Neural crest cell (in vitro differentiated cells): ENCODE measurements around the gene MTAP. TPM values are rescaled to one million over a fixed set of nuclear protein-coding genes. Genes with fewer than 3 reads are reported as not detected.

Experiments used
- DNase-seq: peaks from one replicate; pipeline ENCODE4 v3.0.0; 2021; ENCODE audit warnings: low read depth, mixed read lengths, low spot score
- H3K27ac Mint-ChIP-seq: one replicate; pipeline ENCODE4 v1.8.0; 2021; ENCODE audit warnings: mild to moderate bottlenecking, mixed read lengths; ENCODE audit not compliant: unreplicated experiment
- H3K27me3 Mint-ChIP-seq: 2 replicates; pipeline ENCODE4 v1.8.0; 2021; ENCODE audit warnings: low read depth, mild to moderate bottlenecking, mixed read lengths
- H3K36me3 Mint-ChIP-seq: 2 replicates; pipeline ENCODE4 v1.8.0; 2021; ENCODE audit warnings: low read depth, mild to moderate bottlenecking, mixed read lengths
- H3K4me1 Mint-ChIP-seq: 2 replicates; pipeline ENCODE4 v1.8.0; 2021; ENCODE audit warnings: mixed read lengths
- H3K4me3 Mint-ChIP-seq: one replicate; pipeline ENCODE4 v1.8.0; 2021; ENCODE audit warnings: mild to moderate bottlenecking, mixed read lengths
- H3K9me3 Mint-ChIP-seq: 2 replicates; pipeline ENCODE4 v1.8.0; 2021; ENCODE audit warnings: mixed read lengths
- total RNA-seq: library from RNA; stranded (reverse); gene quantifications from 2 replicates; pipeline ENCODE4 v1.2.1, GENCODE V29; 2021
- TF ChIP-seq, protein P1 (sequence below): fragments of 200-600 bp; sonication (generic); conservative IDR thresholded peaks from 2 replicates; pipeline ENCODE4 v1.5.0; 2021; ENCODE audit warnings: antibody characterized with exemption, mild to moderate bottlenecking

The MTAP gene
- total RNA-seq, 1 donor from 2014 or later: 90.1 TPM

DNA sequence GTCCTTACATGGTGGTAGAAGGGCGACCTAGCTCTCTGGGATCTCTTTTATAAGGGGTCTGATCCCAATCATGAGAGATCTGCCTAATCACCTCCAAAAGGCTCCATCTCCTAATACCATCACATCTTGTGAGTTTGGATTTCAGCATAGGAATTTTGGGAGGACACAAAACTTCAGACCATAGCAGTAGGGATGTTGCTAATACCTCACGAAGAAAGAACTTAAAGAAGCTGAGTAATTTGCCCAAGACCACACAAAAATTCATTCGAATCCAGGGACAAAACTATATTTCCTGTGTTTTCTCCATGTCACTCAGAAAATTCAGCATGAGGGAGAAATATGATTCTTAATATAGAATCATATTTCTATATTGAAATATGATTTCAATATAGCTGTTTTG is 32.7 kb downstream of the MTAP start:
- Mint-ChIP-seq H3K27me3 (no peaks in the 10 kb centered on the region), H3K36me3 (peaks cover 82% of the 10 kb centered on the region), H3K4me1 (peaks cover 2% of the 10 kb centered on the region), H3K9me3 (peaks cover 8% of the 10 kb centered on the region), H3K27ac (no peak overlapping the region), H3K4me3 (no peak overlapping the region)
- TF ChIP-seq, protein P1, sequence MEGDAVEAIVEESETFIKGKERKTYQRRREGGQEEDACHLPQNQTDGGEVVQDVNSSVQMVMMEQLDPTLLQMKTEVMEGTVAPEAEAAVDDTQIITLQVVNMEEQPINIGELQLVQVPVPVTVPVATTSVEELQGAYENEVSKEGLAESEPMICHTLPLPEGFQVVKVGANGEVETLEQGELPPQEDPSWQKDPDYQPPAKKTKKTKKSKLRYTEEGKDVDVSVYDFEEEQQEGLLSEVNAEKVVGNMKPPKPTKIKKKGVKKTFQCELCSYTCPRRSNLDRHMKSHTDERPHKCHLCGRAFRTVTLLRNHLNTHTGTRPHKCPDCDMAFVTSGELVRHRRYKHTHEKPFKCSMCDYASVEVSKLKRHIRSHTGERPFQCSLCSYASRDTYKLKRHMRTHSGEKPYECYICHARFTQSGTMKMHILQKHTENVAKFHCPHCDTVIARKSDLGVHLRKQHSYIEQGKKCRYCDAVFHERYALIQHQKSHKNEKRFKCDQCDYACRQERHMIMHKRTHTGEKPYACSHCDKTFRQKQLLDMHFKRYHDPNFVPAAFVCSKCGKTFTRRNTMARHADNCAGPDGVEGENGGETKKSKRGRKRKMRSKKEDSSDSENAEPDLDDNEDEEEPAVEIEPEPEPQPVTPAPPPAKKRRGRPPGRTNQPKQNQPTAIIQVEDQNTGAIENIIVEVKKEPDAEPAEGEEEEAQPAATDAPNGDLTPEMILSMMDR: no peak
- DNase-seq: no peak

DNA sequence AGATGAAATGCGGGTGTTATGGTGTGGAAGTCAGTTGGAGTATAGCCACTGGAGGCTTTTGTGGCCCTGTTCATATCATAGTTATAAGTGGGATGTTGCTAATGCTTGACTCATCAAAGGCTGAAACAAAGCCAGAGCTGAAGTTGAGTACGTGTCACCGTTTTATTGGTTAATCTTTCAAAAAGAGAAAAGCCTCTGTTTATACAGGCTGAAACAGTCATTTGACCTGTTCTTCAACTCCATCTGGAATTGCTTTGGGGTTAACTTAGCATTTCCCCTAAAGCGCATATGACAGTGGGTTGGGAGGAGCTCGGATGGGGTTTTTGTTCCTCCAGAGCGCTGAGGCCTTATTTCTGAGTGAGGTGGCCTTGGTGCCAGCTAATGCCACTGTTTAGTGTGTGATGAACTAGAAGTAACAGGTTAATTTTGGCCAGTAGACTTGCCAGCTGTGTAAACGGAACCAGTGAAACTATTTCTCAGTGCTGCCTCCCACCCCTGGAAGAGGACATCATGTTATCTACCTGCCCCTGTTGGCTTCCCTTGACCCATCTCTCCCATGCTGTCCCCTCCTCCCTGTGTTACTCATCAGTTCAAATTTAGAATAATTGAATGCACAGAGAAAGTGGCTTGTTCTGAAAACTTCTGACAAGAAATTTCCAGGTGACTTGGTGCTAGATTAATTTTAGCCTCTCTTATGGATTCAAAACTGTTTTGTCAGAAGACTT is 34.2 kb downstream of the MTAP start:
- peaks cover 18% of the 10 kb centered on the region for H3K9me3 Mint-ChIP-seq
- peaks cover 83% of the 10 kb centered on the region for H3K36me3 Mint-ChIP-seq
- no peak overlapping the region for H3K4me3 Mint-ChIP-seq
- TF ChIP-seq, protein P1: no peak
- H3K4me1 Mint-ChIP-seq: no peaks in the 10 kb centered on the region
- no peaks in the 10 kb centered on the region for H3K27me3 Mint-ChIP-seq
- DNase-seq: no peak
- no peak overlapping the region for H3K27ac Mint-ChIP-seq

DNA sequence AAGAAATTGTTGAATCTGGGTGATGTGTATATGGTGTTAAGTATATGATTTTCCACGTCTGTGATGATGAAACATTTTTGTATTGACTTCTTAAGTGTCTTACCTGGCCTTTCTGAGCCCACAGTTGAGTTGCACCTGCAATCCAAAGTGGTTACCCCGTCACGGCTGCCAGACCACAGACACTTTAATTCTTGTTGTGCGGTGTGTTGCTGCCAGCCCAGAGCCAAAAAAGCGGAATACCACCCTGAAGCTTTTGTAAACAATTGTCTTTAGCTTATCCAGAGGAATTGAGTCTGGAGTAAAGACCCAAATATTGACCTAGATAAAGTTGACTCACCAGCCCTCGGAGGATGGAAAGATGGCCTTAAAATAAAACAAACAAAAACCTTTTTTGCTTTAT is 35.1 kb downstream of the MTAP start:
- H3K36me3 Mint-ChIP-seq: peaks cover 90% of the 10 kb centered on the region
- no peaks in the 10 kb centered on the region for H3K27me3 Mint-ChIP-seq
- no peaks in the 10 kb centered on the region for H3K4me1 Mint-ChIP-seq
- TF ChIP-seq, protein P1: no peak
- H3K4me3 Mint-ChIP-seq: no peak overlapping the region
- no peak for DNase-seq
- no peak overlapping the region for H3K27ac Mint-ChIP-seq
- H3K9me3 Mint-ChIP-seq: peaks cover 21% of the 10 kb centered on the region

DNA sequence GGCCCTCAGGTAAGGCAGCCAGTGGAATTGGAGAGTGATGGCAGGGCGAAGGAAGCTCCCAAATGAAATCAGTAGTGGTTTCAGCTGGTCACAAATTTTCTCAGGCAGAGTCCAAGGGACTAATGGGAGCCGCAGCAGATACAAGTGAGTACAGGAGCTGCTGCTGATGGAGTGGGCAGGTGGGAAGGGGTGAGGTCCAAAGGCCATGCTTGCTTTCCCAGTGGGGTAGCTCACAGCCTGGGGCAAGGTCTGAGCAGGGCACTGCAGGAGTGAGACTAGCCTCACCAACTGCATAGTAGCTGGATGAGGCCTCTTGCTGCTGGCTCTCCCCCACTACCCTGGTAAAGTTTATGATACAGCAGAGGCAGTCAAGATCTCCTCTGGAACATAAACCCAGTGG is 38.2 kb downstream of the MTAP start:
- Mint-ChIP-seq H3K27me3 (no peaks in the 10 kb centered on the region), H3K4me1 (no peaks in the 10 kb centered on the region), H3K4me3 (no peak overlapping the region), H3K9me3 (peaks cover 35% of the 10 kb centered on the region), H3K36me3 (peaks cover 97% of the 10 kb centered on the region), H3K27ac (no peak overlapping the region)
- TF ChIP-seq, protein P1: no peak
- no peak for DNase-seq

DNA sequence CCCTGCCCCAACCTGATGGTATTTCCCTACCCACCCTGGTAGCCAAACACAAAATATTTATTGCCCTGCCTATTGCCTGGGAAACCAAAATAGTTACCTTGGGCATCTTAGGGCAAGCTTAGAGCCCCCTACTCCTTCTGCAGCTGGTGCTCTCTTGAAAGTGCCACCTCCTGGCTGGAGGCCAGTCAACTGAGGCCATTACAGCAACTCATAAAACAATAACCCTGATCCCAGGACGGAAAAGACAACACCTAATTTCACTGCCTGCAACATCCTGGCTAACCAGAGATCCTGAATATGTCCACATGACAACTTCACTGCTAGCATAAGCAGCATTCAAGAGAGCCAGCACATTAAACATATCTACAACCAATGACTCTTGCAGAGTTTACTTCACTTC is 38.7 kb downstream of the MTAP start:
- no peak overlapping the region for H3K27ac Mint-ChIP-seq
- peaks cover 97% of the 10 kb centered on the region for H3K36me3 Mint-ChIP-seq
- TF ChIP-seq, protein P1: no peak
- H3K4me3 Mint-ChIP-seq: peak overlapping the region; percentile 33
- peaks cover 40% of the 10 kb centered on the region for H3K9me3 Mint-ChIP-seq
- no peak for DNase-seq
- H3K27me3 Mint-ChIP-seq: no peaks in the 10 kb centered on the region
- no peaks in the 10 kb centered on the region for H3K4me1 Mint-ChIP-seq
